Measurements from ENCODE around the gene DCANP1.

DCANP1 gene

DNA sequence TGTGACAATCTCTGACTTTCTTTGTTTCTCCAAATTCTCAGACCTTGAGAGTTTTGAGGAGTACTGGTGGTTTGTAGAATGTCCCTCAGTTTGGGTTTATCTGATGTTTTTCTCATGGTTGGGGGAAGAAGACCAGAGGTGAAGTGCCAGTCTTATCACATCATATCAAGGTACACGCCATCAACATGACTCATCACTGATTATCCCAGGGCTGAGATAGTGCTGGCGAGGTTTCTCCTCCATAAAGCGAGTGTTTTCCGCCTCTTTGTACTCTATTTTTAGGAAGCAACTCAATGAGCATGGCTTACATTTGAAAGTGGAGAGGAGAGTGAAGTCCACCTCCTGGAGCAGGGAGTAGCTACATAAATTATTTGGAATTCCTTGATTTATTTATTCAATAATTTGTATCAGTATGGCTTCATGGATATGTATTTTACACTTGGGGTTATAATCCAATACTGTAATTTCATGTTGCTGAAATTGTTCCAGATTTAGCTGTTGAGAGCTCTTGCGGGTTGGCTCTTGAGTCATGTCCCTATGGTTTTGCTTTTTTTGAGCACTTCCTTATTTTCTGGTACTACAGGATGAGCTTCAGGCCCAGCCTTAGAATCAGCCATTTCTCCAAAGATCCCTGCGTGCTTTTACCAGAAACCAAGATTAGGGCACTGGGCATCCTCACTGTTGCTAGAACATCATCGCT, 23.9 kb downstream of the DCANP1 start:
- DNase-seq (ENCODE audit: low read depth), result no peak

DNA sequence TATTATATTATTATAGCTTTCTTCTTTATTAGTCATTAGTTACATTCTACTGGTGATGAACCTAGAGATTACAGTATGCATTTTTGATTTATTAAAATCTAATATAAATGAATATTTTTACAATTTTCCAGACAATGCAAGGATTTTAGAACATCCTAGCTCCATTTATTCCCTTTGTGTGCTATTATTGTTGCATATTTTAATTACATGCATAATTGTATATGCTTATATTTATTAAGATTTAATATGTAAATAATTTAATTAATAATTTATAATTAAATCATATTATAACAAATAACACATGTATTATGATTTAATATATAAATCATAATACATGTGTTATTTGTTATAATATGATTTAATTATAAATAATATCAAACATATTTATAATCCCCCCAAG, 24.7 kb downstream of the DCANP1 start:
- DNase-seq (ENCODE audit: low read depth), result no peak

DNA sequence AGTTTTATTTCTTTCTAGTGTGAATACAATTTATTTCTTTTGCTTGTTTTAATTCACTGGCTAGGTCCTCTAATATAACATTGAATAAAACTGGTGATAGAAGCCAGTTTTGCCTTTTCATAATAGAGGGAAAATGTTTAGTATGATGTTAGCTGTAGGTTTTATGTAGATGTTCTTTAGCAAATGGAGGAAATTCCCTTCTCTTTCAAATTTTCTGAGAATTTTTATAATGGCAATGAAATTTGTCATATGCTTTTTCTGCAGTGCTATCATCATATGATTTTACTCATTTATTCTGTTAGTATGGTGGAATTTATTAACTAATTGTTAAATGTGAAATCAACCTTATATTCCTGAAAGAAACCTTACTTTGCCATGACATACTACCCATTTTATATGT, 30.1 kb downstream of the DCANP1 start:
- DNase-seq (ENCODE audit: low read depth), result no peak

DNA sequence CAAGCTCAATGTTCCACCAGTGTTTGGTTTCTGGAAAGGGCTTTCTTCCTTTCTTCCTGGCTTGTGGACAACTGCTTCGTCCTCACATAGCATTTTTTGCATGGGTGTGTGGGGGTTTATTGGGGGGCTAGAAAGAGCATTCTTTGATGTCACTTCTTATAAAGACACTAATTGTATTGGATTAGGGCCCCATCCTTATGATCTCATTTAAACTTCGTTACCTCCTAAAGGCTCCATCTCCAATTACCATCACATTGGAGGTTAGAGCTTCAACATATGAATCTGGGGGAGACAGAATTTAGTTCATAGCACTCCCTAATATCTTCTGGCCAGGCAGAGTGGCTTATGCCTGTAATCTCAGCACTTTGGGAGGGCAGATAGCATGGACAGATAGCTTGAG, 42.1 kb downstream of the DCANP1 start:
- no peak for DNase-seq (ENCODE audit: low read depth)

DNA sequence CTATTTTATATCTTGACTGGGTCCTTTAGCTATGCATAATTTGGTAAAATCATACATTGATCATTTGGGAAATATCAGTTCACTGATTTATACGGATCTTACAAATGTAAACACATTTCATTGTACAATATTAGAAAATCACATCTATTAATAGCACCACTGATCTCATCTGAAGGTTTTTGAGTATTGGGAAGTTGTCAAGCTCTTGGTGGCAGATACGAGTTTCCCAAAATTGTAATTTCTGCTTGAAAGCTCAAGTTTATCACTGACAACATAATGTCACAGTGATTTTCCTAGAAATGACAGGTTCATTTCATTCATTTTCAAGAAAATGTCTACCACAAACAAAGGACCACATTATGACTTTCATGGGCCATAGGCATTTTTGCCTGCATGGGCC, 45.1 kb downstream of the DCANP1 start:
- no peak for DNase-seq (ENCODE audit: low read depth)

DNA sequence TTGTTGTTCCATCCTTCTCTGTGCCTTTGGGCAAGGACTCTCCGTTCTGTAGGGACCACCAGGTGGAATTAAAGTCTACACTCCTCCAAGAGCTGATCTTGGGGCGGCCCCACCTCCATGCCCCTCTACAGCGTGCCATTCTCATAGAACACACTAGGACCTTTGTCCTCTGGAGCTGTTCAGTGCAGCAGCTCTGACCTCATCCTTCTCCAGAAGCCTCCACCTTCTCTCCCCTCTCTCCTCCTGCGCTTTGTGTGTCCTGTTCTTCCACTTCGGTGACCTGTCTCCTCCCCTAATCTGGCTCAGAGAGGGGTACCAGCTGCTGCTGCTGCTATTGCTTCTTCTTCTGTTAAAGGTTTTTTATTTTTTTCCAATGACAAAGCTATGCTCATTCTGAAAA, 46.3 kb downstream of the DCANP1 start:
- DNase-seq (ENCODE audit: low read depth), result no peak

DNA sequence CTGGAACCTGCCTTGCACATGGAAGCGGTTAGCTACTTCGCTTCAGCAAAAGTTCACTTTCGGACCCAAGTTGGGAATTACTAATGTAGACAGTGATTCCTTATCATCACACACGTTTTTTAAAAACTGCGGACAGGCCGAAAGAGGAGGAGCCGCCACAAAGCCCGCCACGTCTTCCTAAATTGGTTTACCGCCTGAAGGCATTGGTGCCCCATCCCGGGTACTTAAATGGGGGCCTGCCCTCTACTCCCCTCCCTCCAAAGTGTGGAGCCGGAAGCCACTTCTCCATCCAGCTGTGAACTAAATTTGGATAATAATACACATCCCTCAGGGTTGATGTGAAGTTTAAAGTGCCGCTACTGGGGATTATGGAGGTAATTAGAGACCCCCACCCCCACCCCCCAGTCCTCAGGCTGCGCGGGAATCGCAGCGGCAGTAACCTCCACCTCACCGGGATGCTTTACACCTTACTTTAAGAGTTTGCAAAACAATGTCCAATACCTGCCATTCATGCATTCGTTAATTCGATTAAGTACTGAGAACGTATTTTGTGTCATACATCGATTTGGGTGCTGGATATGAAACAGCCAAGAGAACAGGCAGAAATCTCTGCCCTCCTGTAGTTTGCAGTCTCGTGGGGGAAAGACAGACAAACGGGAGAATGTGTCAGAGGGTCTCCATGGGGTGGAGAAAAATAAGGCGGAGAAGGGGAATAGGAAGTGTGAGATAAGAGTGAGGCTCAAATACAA, 47.2 kb downstream of the DCANP1 start:
- no peak for DNase-seq (ENCODE audit: low read depth)

DNA sequence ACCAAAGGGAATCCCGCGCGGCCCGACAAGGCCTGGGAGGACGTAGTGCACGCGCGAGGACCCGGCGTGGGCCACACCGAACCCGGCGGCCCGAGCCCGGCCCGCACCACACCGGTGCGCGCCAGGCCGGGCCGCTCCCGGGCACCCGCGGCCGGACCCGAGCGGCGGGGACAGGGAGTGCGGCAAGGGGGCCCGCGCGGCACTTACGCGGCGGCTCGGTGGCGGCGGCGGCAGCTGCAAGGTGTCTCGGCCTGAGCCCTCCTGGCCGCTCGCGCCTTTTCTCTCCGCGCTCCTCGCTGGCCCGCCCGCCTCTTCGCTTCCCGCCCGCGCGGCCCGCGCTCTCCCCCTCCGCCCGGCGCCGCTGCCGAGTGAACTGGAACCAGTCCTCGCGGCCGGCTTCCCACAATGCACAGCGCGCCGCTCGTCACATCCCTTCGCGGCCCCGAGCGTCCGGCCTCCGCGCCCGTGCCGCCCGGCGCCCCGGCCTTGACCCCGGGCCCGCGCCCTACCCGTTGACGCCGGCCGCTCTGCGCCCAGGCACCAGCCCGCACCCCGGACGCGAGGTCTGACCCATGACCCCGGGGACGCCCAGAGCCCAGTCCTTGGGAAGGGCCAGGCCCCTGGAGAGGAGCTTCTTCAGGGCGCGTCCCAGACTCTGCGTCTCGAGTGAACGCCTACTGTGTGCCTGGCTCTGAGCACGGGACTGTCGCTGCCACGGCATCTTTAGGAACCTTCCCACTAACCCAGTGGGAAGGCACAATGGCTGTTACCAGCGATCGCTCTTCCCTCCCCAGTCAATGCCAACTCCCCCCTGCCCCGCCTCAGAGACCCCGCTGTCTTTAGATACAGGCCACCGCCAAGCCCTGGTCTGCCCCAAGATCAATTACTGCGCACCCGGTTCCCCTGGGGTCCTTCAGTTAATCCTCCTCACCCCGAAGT, 48.0 kb downstream of the DCANP1 start, which contains the start of gene MACROH2A1:
Gene MACROH2A1 (minus strand): TSS at position 377 of the 939 bp plus-strand sequence. CDS start 10,138 bp downstream, outside the sequence.
- no peak for DNase-seq (ENCODE audit: low read depth)

DNA sequence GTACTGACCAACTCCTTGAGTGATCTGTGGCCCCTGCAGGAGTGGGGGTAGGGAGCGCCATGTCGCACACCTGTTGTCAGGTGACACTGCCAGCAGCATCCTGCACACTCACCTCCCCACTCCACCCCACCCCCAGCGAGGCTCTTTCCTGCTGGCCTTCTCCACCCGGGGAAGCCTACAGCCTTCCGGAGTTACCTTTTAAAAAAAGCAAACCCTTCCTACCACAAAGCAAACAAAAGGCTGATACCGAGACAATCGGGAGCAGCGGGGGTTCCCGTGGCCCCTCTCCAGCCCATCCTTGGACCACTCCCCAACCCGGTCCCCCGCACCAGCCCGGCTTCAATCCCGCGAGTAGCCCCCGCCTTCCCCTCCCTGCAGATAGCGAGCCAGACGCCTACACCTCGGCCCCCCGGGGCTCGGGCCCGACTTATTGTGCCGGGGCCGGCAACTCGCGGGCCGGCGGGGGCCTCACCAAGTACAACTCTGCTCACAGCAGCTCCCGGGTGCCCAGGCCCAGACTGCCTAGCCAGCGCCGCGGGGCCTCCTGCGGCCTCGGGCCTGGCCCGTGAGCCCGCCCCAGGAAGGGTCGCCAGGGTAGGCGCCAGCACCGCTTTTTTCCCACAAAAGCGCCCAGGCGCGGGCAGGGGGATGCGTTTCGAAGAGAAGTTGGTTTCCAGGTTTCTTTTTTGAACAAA, 48.8 kb downstream of the DCANP1 start:
- no peak for DNase-seq (ENCODE audit: low read depth)

DNA sequence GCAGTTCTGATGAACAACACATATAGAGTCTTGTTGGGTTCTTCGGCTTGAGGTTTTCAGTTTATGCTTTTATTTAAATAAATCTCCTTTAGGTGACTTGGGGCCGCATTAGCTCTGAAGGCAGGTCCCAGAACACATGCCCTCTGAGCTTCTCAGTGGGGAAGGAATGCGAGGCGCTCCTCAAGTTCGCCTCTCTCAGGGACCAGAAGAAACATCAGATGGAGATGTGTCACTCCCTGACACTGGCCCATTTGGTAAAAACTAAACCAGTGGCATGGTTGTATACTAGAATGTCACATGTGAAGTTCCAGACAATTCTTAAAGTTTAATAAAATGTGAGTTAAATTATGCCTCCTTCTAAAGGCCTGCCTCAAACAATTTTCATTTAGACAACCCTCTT, 50.1 kb downstream of the DCANP1 start:
- DNase-seq (ENCODE audit: low read depth), result no peak

DNA sequence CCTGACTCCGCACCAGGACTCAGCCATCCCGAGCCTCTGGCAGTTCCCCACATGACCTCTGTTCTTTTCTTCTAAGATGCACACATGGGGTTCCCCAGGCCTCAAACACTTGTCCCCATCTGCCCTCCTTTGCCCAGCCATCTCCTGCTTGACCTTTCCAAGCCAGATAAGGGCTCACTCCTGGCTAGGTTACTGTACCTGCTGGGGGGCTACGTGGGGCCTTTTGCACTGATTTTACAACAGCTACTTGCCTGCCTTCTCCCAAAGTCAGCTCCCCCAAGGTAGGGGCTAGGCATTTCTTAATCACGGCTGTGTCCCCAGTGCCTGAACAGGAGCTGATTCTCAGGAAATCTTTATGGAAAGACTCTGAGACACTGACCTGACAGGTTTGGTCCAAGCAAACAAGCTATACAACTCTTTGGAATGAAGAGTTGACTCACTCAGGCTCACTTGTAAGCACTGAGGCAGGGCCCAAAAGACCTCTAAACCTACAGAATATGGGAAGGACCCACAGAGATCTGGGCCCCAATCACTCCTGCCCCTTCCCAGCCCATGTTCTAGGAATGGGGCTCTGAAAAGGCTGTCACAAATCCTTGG, 50.6 kb downstream of the DCANP1 start:
- DNase-seq (ENCODE audit: low read depth), result no peak

DNA sequence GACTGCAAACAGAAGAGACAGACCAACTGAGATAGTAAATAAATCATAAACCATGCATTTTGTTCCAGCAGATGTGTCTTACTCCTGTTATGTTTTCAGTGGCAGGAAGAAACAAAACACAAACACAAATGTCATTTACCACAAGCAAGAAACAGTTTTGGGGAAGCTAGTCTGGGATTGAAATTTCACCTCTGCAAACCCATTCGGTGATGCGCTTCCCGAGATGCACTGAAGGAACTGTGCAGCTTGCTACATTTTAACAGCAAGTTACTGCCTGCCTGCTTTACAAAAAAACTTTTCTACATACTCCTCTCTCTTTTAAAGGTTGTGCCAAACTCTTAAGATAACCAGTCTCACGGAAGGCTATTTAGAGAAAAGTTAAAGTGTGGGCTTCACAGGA, 51.3 kb downstream of the DCANP1 start:
- no peak for DNase-seq (ENCODE audit: low read depth)

DNA sequence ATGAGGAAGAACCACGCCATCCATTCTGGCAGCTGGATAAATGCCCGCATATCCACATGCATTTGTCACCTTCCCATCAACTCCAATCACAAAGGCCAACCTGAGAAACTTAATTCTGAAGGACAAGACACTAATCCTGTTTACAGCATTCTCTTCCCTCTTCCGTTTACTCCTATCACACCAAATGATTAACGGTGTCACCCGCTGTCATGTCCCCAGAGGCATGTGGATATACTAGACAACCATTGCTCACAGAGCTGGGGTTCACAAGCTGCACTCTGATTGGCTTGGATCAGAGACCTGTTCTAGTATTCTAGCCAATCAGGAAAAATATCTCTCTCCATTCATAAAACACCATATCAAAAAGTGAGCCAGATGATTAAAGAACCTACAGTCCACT, 51.7 kb downstream of the DCANP1 start:
- DNase-seq (ENCODE audit: low read depth), result no peak
